ENCODE results near the gene SLC45A3. TPM values are rescaled to one million over a fixed set of nuclear protein-coding genes. Genes with fewer than 3 reads are reported as not detected.

The SLC45A3 gene
- total RNA-seq, 1 experiment from 2014 or later, result 16.7 TPM

DNA sequence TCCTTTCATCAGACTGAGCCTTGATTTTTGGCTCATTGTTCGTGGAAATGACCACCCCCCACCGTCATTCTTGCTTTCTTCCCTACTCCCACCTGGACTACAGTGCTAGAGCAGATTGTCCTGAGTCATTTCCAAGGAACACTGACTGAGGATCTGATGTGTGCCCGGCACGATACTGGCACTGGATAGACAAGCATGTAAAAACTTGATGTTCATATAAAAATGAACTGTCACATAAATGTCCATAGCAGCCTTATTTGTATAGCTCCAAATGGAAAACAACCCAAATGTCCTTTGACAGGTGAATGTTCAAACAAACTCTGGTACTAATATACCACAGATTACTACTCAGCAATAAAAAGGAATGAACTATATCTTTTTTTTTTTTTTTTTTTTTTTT is 18.6 kb upstream of the SLC45A3 start:
- H3K9me3 ChIP-seq (ENCODE audit: control insufficient read depth, low read depth, low read length), result no peaks in the 10 kb centered on the region
- DNase-seq, result no peak
- TF ChIP-seq, protein P1, sequence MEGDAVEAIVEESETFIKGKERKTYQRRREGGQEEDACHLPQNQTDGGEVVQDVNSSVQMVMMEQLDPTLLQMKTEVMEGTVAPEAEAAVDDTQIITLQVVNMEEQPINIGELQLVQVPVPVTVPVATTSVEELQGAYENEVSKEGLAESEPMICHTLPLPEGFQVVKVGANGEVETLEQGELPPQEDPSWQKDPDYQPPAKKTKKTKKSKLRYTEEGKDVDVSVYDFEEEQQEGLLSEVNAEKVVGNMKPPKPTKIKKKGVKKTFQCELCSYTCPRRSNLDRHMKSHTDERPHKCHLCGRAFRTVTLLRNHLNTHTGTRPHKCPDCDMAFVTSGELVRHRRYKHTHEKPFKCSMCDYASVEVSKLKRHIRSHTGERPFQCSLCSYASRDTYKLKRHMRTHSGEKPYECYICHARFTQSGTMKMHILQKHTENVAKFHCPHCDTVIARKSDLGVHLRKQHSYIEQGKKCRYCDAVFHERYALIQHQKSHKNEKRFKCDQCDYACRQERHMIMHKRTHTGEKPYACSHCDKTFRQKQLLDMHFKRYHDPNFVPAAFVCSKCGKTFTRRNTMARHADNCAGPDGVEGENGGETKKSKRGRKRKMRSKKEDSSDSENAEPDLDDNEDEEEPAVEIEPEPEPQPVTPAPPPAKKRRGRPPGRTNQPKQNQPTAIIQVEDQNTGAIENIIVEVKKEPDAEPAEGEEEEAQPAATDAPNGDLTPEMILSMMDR (conservative IDR thresholded peaks at IDR 0.05), result no peak
- H3K79me2 ChIP-seq (ENCODE audit: insufficient read depth, low read length), result no peaks in the 10 kb centered on the region
- H4K91ac ChIP-seq (ENCODE audit: insufficient read length, low read depth, low read length), result no peak overlapping the region
- no peak overlapping the region for H3K4me3 Mint-ChIP-seq
- H3K4me2 ChIP-seq (ENCODE audit: insufficient read depth, insufficient read length, low read length), result no peak overlapping the region
- H2BK12ac ChIP-seq (ENCODE audit: insufficient read length, low read depth, low read length), result no peak overlapping the region
- no peaks in the 10 kb centered on the region for H3K79me1 ChIP-seq (ENCODE audit: insufficient read depth, low read depth, low read length, poor library complexity, severe bottlenecking)
- no peaks in the 10 kb centered on the region for H3K23me2 ChIP-seq (ENCODE audit: insufficient read length, low read depth, low read length, poor library complexity, severe bottlenecking)
- H3K9me3 Mint-ChIP-seq, result no peaks in the 10 kb centered on the region
- H3K36me3 Mint-ChIP-seq (ENCODE audit: insufficient read depth in 1 of 3, low read depth in 3 of 3), result no peaks in the 10 kb centered on the region
- peaks cover 30 to 38% of the 10 kb centered on the region in 2 experiments for H3K4me1 Mint-ChIP-seq
- no peak overlapping the region for H2BK120ac ChIP-seq (ENCODE audit: low read depth, low read length, poor library complexity, severe bottlenecking)
- H4K8ac ChIP-seq (replicated peaks; ENCODE audit: insufficient read length, low read depth, low read length), result no peak overlapping the region
- H3K14ac ChIP-seq (ENCODE audit: insufficient read depth, low read length), result no peak overlapping the region
- H3K27me3 ChIP-seq (ENCODE audit: insufficient read depth, low read length), result no peaks in the 10 kb centered on the region
- no peak overlapping the region for H2BK15ac ChIP-seq (ENCODE audit: low read depth, low read length)
- H3K27me3 Mint-ChIP-seq (ENCODE audit: low read depth), result peaks cover 2% of the 10 kb centered on the region; the same call in 1 of the 2 replicates
- no CpG with 5 or more reads among the region's 4 CpGs for WGBS (ENCODE audit: extremely low coverage, insufficient read length, low lambda C conversion rate)
- H3K23ac ChIP-seq (ENCODE audit: insufficient read length, low read depth, low read length), result no peak overlapping the region
- H2AK5ac ChIP-seq (ENCODE audit: insufficient read length, low read length), result no peak overlapping the region
- no peak overlapping the region for H3K18ac ChIP-seq (ENCODE audit: insufficient read length, low read depth, low read length)
- no peak overlapping the region for H3K56ac ChIP-seq (ENCODE audit: insufficient read length, low read depth, low read length)
- no peak overlapping the region for H2BK5ac ChIP-seq (ENCODE audit: insufficient read length, low read length)
- H2BK20ac ChIP-seq (ENCODE audit: low read depth, low read length, poor library complexity, severe bottlenecking), result no peak overlapping the region
- peaks cover 6% of the 10 kb centered on the region for H3K4me1 ChIP-seq (ENCODE audit: insufficient read depth, low read length)
- no peaks in the 10 kb centered on the region for H4K20me1 ChIP-seq (ENCODE audit: control insufficient read depth, insufficient read depth, insufficient read length)
- H2AFZ ChIP-seq (ENCODE audit: low read length), result no peak overlapping the region
- H3K27ac Mint-ChIP-seq, result no peak overlapping the region
- H3K4ac ChIP-seq (ENCODE audit: low read depth, low read length), result no peak overlapping the region
- no peak overlapping the region for H3T11ph ChIP-seq (ENCODE audit: low read length)
- H4K5ac ChIP-seq (ENCODE audit: insufficient read length, low read depth, low read length), result no peak overlapping the region
- no peak overlapping the region for H3K27ac ChIP-seq (ENCODE audit: insufficient read length, low read depth, low read length)
- no peak overlapping the region for H3K9ac ChIP-seq (ENCODE audit: extremely low read depth, insufficient read length, low read length)
